Stimulated activated CD8-positive, alpha-beta memory T cell treated with anti-CD3 and anti-CD28 coated beads, Interleukin-15, amount 100 ng/mL, for 48 hours (primary cell): ENCODE results near the gene CELSR1.
"Not testable (repeated sequence)": the region's sequence is repeated elsewhere in the genome, so short reads cannot be mapped to it uniquely, and the experiment has no call there.

Source experiments
- DNase-seq, 2 donors: peaks; one replicate each; pipeline ENCODE4 v3.0.0-alpha.2; 2020; ENCODE audit warnings: low read depth in 2 of 2

Gene CELSR1

GRCh38 chr22:46418827-46419226 lies 118.6 kb downstream of the CELSR1 start:
- no peak for DNase-seq

DNA sequence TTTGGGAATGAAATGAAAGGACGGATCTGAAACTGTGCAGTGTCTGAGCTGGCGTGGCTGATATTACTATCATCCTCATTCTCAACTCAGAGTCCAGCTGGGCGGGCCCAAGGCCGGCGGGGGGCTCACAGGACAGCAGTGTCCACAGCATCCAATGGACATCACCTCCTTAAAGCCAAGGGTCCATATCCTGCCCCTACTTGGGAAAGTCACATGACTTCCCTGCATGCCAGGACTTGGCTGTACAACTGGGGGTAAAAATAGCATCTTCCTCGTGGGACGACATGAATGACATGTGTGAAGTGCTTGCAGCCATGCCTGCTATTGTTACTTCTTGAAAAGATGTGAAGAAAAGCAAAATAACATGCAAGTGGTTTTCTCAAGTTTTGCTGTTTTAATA lies 119.7 kb downstream of the CELSR1 start:
- no peak for DNase-seq

GRCh38 chr22:46416891-46417580 lies 120.4 kb downstream of the CELSR1 start:
- no peak for DNase-seq

- DNase-seq = no peak
Measured at GRCh38 chr22:46416520-46416871, 120.9 kb downstream of the CELSR1 start.

GRCh38 chr22:46415776-46416519 lies 121.5 kb downstream of the CELSR1 start:
- no peak for DNase-seq

DNA sequence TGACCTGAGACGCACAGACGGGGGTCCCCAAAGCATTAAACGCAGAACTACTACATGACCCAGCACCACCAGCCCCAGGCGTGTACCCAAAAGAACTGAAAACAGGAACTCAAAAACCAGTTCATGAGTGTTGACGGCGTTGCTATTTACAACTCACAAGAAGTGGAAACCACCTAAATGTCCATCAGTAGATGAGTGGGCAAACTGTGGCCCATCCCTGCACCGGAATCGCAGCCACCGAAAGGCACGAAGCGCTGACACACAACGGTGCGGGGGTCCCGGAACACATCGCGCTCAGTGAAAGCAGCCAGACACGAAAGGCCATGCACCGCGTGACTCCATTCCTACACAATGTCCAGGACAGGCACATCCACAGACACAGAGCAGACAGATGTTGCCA lies 122.7 kb downstream of the CELSR1 start:
- no peak for DNase-seq

- DNase-seq = no peak
Measured at GRCh38 chr22:46413725-46414379, 123.6 kb downstream of the CELSR1 start.

DNA sequence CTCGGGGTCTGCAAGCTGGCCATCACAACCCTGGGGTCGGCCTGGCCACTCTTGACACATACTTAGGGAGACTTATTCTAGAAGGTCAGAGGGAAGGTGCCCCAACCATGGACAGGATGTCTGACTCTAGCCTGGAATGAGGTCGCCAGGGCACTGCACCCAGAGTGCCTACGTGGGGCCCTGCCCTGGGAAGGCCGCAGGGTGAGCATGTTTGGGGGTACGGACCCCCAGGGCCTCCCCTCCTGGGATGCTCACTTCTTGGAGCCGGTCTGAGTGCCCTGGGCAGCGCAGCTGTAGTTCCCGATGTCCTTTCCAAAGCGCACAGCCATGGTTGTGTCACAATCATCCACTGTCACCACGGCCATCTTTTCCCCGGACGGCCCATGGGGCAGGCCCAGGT lies 126.1 kb downstream of the CELSR1 start:
- no peak for DNase-seq

DNA sequence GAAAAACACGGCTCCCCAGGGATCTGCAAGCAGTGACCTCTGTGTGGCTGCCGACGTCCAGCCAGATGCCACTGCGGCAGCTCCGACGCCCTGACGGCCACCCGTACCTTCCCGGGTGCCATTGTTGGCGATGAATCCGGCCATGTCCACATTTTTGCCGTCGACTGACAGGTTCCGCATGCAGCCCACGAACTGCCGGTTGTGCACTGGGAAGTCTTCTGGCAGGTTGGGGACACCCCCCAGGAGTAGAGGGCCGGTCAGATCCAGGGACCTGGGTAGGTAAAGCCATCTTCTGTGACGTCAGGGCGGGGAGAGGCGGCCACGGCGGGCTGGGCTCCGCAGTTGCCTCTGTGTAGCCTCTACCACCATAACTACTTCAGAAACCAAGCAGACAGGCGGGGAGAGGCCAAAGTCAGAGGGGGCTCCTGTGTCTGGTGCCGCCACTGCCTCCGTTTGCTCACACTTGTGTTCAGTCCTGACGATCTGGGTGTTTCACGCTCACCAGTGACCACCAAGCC lies 127.1 kb downstream of the CELSR1 start:
- DNase-seq = no peak

DNA sequence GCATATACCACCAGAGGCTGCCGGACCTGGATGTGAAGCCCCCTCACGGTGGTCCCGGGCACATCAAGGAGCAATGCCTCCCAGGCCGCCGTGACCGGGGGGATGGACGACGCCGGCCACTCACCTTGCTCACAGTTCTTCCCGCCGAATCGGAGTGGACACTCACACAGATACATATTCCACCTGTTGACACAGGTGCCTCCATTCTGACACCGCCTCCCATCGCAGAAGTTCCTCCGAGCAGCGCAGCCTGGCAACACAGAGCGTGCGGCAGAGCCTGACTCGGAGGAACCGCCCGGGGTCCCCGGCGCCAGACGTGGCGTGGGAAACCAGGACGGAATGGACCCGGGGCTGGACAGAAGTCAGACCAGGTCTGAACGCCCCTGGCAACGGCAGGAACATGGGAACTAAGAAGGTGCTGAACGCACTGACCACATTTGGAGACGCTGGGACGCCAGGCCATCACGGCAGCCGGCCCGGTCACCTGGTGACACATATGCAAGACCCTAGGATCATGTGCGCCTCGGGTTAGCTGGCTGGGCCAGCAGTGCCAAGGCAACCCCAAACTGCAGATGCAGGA lies 127.7 kb downstream of the CELSR1 start:
- no peak for DNase-seq

- no peak for DNase-seq
Measured at GRCh38 chr22:46408568-46409506, 128.6 kb downstream of the CELSR1 start.

DNA sequence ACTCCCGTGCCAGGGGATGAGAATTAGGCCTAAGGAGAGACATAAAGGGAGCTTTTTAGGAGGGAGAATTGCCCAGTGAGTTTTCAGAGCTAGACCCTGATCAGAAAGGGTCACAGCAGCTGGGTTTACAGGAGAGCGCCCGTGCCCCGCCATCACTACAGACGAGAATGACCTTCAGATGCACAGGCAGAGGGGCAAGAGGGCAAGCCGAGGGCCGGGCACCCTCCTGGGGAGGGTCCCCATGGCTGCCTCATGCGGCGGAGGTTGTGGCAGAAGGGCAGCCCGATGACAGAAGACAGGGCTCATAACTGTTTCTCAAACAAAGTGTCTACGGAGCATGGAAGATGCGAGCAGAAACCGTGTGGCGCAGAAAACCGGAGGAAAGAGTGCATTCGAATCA lies 129.7 kb downstream of the CELSR1 start:
- no peak for DNase-seq

- no peak for DNase-seq
Measured at GRCh38 chr22:46406791-46407190, 130.6 kb downstream of the CELSR1 start.

DNA sequence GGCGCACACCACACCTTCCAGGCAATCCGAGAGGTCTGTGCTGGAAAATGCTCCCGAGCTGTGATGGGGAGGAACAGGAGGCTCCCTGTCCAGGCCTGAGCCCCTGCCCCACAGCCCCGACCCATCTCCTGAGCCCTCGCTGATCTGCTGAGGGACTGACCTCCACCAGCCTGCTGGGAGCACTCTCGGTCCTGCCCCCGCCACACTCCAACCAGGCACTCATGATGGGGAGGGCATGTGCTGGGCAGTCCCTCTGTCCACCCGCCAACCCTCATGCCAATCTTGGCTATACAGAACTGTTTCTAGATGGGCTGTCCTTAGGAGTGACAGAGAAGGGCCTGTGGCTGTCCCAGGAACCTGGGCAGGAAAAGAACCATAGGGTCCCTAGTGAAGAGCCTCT lies 131.1 kb downstream of the CELSR1 start:
- DNase-seq = no peak

DNA sequence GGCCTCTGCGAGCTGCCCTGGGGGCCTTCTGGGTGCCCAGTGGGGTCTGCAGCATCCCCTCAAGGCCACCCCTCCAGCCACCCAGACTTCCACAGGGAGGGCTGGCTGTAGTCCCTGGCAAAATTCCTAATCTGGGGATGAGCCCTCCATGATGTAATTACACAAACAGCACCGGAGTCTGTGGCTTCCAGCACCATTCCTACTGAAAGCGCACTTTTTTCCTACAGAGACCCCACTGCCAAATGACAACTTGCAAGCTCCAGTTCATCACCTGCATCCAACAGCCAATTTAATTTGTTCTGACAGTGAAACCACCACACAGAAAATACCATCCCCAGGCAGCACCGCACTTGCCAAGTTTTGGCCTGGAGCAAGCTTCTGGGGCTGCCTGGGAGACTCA lies 131.5 kb downstream of the CELSR1 start:
- DNase-seq = no peak

DNA sequence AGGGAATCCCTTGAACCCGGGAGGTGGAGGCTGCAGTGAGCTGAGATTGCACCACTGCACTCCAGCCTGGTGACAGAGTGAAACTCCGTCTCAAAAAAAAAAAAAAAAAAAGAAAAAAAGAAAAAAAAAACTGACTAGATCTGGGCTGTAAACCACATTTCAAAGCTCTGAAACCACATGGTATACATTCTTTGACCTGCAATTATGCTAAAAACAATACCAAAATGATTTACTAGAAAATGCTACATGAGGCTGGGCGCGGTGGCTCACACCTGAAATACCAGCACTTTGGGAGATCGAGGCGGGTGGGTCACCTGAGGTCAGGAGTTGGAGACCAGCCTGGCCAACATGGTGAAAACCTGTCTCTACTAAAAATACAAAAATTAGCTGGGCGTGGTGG lies 133.5 kb downstream of the CELSR1 start:
- not testable (repeated sequence) for DNase-seq

- no peak for DNase-seq
Measured at GRCh38 chr22:46402505-46402904, 134.9 kb downstream of the CELSR1 start.

DNA sequence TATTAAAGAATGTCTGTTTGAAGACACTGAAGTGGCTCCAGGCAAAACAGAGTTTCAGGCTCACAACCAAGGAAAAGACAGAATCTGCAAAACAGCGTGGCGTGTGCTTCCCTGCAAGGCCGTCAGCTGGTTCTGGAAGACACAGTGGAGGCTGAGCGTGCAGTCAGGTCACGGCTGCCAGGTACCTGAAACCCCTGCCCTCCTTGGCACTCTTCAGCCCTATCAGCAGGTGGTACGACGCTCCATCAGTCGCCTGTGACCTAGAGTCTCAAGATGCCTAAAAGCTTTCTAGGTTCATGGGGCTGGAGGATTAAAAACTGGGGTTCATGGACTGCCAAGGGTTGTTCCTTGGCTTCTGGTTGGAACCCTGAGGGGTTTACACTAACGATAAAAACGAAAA lies 136.1 kb downstream of the CELSR1 start:
- no peak for DNase-seq

DNA sequence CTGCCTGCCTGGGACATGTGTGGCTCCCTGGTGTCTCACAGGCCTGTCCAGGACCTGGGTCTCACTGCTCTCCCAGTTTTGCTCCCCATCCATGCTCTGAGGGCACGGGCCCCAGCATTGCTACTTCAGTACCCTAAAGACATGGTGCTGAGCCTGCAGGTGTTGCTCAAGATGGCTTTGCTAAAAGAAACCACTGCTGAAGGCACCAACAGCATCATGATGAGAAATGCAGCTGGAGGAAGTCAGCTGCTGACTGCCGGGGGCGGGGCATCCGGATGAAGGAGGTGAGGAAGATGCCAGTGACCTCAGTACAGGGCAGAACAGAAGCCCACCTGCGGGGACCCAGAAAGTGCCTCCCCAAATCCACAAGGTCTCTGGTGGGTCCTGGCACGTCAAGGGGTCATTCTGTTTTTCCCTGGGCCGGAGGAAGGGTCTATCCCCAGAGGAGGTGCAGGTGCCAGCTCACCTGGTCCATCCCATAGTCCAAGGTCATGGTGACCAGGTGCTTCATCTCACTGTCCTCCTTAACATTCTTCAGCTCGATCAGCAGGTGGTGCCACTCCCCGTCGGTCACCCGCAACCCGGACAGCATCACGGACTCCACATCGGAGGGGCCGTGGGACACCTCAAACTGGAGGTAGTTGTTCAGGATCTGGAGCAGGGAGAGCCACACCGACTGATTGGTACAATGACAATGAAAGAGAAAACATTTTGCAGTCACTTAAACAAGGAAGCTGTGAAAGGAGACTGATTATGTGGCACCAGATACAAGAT lies 138.0 kb downstream of the CELSR1 start:
- no peak for DNase-seq

DNA sequence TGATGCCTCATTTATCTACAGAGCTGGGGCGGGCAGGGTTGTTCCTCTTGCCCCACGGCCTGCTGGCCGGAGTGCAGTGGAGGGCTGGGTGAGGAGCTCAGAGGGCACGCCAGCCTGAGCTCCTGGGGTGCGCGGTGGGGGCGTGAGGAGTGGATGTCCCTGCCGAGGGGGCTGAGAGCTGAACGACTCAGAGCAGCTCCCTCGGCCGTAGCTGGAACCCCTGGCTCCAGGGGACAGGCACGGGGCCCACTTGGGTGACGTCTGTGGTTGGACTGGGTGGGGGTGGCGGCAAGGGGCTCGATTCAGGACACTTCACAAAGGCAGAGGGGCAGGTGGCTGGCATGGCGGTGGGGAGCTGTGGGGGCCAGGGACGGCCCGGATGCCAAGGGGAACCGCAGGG lies 139.5 kb downstream of the CELSR1 start:
- DNase-seq = no peak

DNA sequence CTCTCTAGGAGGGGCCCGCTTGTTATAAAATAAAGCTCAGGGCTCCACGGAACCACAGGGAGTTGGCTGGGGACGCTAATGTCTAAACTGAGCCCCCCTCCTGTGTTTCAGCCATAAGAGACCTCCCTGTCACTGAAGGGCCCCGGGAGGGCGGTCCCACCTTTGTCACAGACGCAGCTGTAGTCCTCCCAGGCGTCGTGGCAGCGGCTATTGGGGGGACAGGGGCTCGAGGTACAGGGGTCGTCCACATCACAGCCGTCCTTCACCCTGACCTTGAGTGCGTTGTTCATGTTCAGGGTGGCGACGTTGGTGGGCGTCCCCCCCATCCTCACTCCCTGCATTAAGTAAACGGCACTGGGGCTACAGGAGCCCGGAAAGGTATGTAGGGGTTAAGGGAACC lies 139.9 kb downstream of the CELSR1 start:
- DNase-seq = no peak
